GM08714 (cell line): Measurements from ENCODE around the gene MMP20.

Source experiments
- H3K4me3 ChIP-seq: fragments of 200-500 bp; sonication (Bioruptor generic); 2 replicates; pipeline ENCODE4 v1.5.1; 2014; ENCODE audit warnings: mild to moderate bottlenecking, low read length, inconsistent platforms
- ZNF274 ChIP-seq: IDR thresholded peaks from 2 replicates; pipeline ENCODE4 v1.6.1; 2012; ENCODE audit warnings: mild to moderate bottlenecking, low read depth, low read length

MMP20 gene

DNA sequence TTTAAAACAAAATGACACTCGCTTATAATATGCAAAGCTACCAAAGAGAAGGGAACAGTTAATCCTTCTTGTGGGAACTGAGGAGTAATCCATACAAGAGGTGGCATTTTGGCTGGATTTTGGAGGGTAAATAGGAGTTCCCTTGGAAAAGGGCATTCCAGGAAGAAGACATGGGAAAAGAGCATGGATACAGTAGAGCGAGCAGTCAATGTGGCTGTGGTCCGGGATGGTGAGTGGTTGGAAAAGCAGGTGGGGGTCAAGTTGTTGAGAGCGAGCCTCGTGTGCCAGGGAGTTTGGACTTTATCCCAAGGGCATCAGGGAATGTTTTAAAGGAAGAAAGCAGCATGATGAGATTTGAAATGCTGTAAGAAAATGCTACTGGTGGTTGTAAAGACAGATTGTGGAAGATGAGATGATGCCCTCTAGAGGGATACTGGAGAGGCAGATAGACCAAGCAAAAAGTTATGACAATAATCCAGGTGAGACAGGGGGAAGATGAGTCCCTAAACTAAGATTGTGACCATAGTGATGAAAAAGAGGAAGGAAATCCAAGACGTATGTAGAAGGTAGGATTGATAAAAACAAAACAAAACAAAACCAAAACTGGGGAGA lies 90.8 kb downstream of the MMP20 start:
- no peak for TF ChIP-seq ZNF274

DNA sequence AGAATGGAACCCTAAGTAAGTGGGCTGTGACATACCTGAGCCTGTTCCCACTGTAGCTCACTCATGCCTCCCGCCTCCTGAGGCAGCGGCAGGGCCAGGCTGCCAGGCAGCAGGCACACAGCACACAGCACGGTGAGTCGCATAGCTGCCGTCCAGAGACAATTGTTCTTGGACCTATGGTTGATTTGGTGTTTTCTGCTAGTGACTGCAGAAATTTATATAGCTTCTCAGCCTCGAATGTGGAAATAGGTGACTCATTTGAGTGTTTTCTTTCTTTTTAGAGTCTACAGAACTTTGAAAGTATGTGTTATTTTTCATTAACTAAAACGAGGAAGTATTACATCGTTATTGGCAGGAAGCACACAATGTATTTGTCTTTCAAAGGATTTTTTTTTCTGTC lies 94.6 kb downstream of the MMP20 start, which contains the start of gene MMP7:
MMP7 (minus strand) TSS at position 190 of the 400 bp plus-strand sequence; CDS start at position 143, 47 bp downstream.
- no peak for TF ChIP-seq ZNF274
- H3K4me3 ChIP-seq: no peak within 1 kb of the TSS

More for the DNA sequence above, 90.8 kb downstream of the MMP20 start:
- no peak overlapping the region for H3K4me3 ChIP-seq

DNA sequence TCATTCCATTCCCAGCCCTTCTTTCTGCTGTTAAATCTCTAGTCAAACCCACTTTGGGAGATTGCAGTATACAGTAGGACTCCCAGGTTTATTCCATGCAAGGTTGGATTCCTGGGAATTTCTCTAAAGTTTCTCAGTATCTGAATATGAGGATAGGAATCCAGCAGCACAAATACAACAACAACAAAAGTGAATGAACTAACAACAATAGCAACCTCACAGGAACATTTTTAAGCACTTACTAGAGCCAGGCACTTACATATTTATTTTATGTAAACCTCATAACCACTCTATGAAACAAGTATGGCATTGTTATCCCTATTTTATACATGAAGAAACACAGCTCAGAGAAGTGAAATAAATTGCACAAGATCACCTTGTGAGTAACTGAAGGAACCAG lies 96.5 kb downstream of the MMP20 start:
- no peak overlapping the region for H3K4me3 ChIP-seq
- no peak for TF ChIP-seq ZNF274

DNA sequence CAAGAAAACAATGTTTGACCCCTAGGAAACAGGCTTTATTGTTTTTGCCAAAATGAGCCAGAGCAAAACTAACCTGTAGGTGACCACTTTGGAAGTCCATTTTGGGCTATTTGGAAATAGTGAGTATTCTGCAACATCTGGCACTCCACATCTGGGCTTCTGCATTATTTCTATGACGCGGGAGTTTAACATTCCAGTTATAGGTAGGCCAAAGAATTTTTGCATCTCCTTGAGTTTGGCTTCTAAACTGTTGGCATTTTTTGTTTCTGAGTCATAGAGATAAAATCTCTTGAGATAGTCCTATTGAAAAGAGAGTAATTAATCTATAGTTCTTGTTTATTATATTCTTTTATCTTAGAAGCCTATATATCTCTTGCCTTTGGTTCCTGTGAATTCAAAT lies 97.4 kb downstream of the MMP20 start:
- H3K4me3 ChIP-seq: no peak overlapping the region
- TF ChIP-seq ZNF274: no peak

DNA sequence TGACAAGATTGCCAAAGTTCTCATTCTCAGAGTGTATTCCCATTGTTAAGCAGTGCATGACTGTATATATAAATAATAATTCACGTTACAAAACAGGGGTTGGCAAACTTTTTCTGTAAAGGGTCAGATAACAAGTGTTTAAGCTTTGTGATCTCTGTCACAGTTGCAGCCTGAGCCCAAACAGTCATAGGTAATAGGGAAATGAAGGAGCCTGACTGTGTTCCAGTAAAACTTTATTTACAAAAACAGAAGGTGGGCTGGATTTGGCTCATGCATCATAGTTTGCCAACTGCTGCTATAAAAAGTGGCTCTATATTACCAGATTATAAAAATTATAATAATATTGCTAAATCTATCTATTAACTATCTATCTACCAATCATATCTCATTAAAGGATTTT lies 98.1 kb downstream of the MMP20 start:
- TF ChIP-seq ZNF274: no peak
- H3K4me3 ChIP-seq: no peak overlapping the region
